Measurements from ENCODE around the gene ZMYND8. TPM values are rescaled to one million over a fixed set of nuclear protein-coding genes. Genes with fewer than 3 reads are reported as not detected.

ZMYND8 gene
- total and polyA plus RNA-seq, 2 donors (not counting 3 experiments of a cell fraction or from before 2014, with no cell fraction given) = 30.6 to 75.2 TPM

- no TSS peak for BruUV-seq (replicated peaks)
- no peaks in the 10 kb centered on the region for H3K9me1 ChIP-seq (replicated peaks; ENCODE audit: control insufficient read depth, extremely low read depth, insufficient read depth, low read length)
- H3K27ac ChIP-seq (ENCODE audit: insufficient read depth, low read depth, low read length) = no peak overlapping the region
- dilution Hi-C loops (cut with MboI; ENCODE audit: extremely low pct_ligation_motif_present, low sequenced_read_pairs) (no loop called here), intact Hi-C loops (cut with micrococcal nuclease) (loop anchor here (1.0 kb wide), 1 partner anchor 87 kb away; no protein-coding TSS in a partner anchor)
- H3K79me2 ChIP-seq (ENCODE audit: control insufficient read depth, insufficient read depth, low read length) = peaks cover 33% of the 10 kb centered on the region
- peaks cover 2% of the 10 kb centered on the region for H3K4me1 ChIP-seq (ENCODE audit: control insufficient read depth, extremely low read depth, insufficient read depth, low read length)
- no peak overlapping the region for H2AFZ ChIP-seq (ENCODE audit: low read depth, low read length)
- no peaks in the 10 kb centered on the region for H4K20me1 ChIP-seq (replicated peaks; ENCODE audit: control insufficient read depth, extremely low read depth, insufficient read depth, low read length)
- no peak overlapping the region for H3K4me2 ChIP-seq (ENCODE audit: insufficient read depth, low read length)
- no peaks in the 10 kb centered on the region for H3K27me3 ChIP-seq (ENCODE audit: control insufficient read depth in 2 of 2, insufficient read depth in 2 of 2, low read length in 2 of 2)
- TF ChIP-seq POLR2AphosphoS5 (IDR thresholded peaks at IDR 0.05; ENCODE audit: insufficient read depth, low read depth, low read length) = no peak
- TF ChIP-seq POLR2A (IDR thresholded peaks at IDR 0.05; ENCODE audit: low read depth, low read length) = peak; percentile 32
- no peaks in the 10 kb centered on the region for H3K9me3 ChIP-seq (replicated peaks; ENCODE audit: control insufficient read depth, insufficient read depth, low read length)
- no peak overlapping the region for H3K9ac ChIP-seq (replicated peaks; ENCODE audit: extremely low read depth, insufficient read depth, low read length)
- ChIA-PET POLR2A (no interaction called here), CTCF (interaction anchor here (0.6 to 5.1 kb wide), 11 partner anchors 19 to 324 kb away, joined by 3 to 71 read pairs (median 3); partner anchors contain the start of gene ZMYND8)
- H3K36me3 ChIP-seq (ENCODE audit: control insufficient read depth in 2 of 2, extremely low read depth in 1 of 2, insufficient read depth in 2 of 2, low read length in 2 of 2) = peaks cover 37 to 40% of the 10 kb centered on the region in 2 experiments
- DNase-seq (ENCODE audit: low read depth, low spot score) (no peak), FAIRE-seq (no peak)
- no peak overlapping the region for H3K4me3 ChIP-seq (replicated peaks in 1 of 3; ENCODE audit: insufficient read depth in 1 of 3, low read depth in 1 of 3, low read length in 3 of 3)
Measured at GRCh38 chr20:47296950-47297349, 59.5 kb downstream of the ZMYND8 start.

GRCh38 chr20:47295921-47296426, 60.5 kb downstream of the ZMYND8 start:
- peaks cover 34% of the 10 kb centered on the region for H3K79me2 ChIP-seq (ENCODE audit: control insufficient read depth, insufficient read depth, low read length)
- FAIRE-seq (no peak), DNase-seq (ENCODE audit: low read depth, low spot score) (no peak)
- POLR2A ChIA-PET = no interaction called here
- H3K27ac ChIP-seq (ENCODE audit: insufficient read depth, low read depth, low read length) = no peak overlapping the region
- BruUV-seq (replicated peaks) = no TSS peak
- H3K36me3 ChIP-seq (ENCODE audit: control insufficient read depth in 2 of 2, extremely low read depth in 1 of 2, insufficient read depth in 2 of 2, low read length in 2 of 2) = peaks cover 43 to 48% of the 10 kb centered on the region in 2 experiments
- no peak overlapping the region for H3K4me2 ChIP-seq (ENCODE audit: insufficient read depth, low read length)
- H3K9ac ChIP-seq (replicated peaks; ENCODE audit: extremely low read depth, insufficient read depth, low read length) = no peak overlapping the region
- CTCF ChIA-PET = interaction anchor here (1.0 to 5.1 kb wide), 6 partner anchors 22 to 88 kb away, joined by 3 to 71 read pairs (median 4); no protein-coding TSS in a partner anchor
- no peaks in the 10 kb centered on the region for H3K27me3 ChIP-seq (ENCODE audit: control insufficient read depth in 2 of 2, insufficient read depth in 2 of 2, low read length in 2 of 2)
- intact Hi-C loops (cut with micrococcal nuclease) = no loop called here
- dilution Hi-C loops (cut with MboI; ENCODE audit: extremely low pct_ligation_motif_present, low sequenced_read_pairs) = no loop called here
- no peaks in the 10 kb centered on the region for H4K20me1 ChIP-seq (replicated peaks; ENCODE audit: control insufficient read depth, extremely low read depth, insufficient read depth, low read length)
- H3K9me3 ChIP-seq (replicated peaks; ENCODE audit: control insufficient read depth, insufficient read depth, low read length) = no peaks in the 10 kb centered on the region
- TF ChIP-seq, protein P1, sequence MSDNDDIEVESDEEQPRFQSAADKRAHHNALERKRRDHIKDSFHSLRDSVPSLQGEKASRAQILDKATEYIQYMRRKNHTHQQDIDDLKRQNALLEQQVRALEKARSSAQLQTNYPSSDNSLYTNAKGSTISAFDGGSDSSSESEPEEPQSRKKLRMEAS (IDR thresholded peaks at IDR 0.05; ENCODE audit: insufficient read depth, insufficient read length) = no peak
- TF ChIP-seq MYC (IDR thresholded peaks at IDR 0.05; ENCODE audit: low read depth, low read length) (no peak), GATA2 (IDR thresholded peaks at IDR 0.05; ENCODE audit: insufficient read depth, insufficient read length, low read depth, low read length) (no peak)
- peaks cover 2% of the 10 kb centered on the region for H3K4me1 ChIP-seq (ENCODE audit: control insufficient read depth, extremely low read depth, insufficient read depth, low read length)
- no peaks in the 10 kb centered on the region for H3K9me1 ChIP-seq (replicated peaks; ENCODE audit: control insufficient read depth, extremely low read depth, insufficient read depth, low read length)
- no peak overlapping the region for H2AFZ ChIP-seq (ENCODE audit: low read depth, low read length)
- no peak overlapping the region for H3K4me3 ChIP-seq (replicated peaks in 1 of 3; ENCODE audit: insufficient read depth in 1 of 3, low read depth in 1 of 3, low read length in 3 of 3)

All from endothelial cell of umbilical vein (primary cell).